ENCODE data around the gene URB1.

DNA sequence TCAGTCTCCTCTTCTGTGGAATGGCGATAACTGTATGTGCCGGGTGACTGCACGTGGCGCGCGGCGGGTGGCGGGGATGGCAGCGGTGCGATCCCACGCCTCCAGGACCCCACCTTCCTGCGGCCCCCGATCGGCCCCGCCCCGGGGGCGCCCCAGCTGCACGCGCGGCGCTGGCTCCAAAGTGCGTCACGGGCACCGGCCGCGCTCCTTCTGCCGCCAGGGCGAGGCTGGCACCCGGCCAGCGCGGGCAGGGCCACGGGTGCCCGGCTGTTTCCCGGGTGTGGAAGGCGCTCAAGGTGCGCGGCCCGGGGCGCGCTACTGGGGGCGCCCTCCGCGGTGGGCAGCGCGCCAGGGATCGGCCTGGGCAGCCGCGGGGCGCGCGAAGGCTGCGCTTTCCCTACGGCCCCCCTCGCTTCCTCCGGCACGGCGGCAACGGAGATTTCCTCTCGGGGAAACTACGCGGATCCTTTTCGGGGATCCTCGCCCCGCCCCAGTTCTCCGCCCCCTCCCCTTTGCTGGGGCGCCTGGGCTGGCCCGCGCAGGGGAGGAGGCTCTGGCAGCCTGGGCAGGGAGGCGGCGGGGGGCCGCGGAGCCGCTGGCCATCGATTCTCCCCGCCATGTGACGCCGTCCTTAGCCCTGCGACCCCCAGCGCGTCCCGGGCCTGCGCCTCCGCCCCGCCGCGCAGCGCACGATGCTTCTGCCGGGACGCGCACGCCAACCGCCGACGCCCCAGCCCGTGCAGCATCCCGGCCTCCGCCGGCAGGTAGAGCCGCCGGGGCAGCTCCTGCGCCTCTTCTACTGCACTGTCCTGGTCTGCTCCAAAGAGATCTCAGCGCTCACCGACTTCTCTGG, 19.6 kb upstream of the URB1 start, which contains the start of gene EVA1C:
- TF ChIP-seq, protein P1, sequence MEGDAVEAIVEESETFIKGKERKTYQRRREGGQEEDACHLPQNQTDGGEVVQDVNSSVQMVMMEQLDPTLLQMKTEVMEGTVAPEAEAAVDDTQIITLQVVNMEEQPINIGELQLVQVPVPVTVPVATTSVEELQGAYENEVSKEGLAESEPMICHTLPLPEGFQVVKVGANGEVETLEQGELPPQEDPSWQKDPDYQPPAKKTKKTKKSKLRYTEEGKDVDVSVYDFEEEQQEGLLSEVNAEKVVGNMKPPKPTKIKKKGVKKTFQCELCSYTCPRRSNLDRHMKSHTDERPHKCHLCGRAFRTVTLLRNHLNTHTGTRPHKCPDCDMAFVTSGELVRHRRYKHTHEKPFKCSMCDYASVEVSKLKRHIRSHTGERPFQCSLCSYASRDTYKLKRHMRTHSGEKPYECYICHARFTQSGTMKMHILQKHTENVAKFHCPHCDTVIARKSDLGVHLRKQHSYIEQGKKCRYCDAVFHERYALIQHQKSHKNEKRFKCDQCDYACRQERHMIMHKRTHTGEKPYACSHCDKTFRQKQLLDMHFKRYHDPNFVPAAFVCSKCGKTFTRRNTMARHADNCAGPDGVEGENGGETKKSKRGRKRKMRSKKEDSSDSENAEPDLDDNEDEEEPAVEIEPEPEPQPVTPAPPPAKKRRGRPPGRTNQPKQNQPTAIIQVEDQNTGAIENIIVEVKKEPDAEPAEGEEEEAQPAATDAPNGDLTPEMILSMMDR (IDR thresholded peaks at IDR 0.05): peak; percentile 14 to 73 (median 44)
- no peak for TF ChIP-seq POLR2AphosphoS5 (IDR thresholded peaks at IDR 0.05)
